HepG2 (cell line): ENCODE measurements around the gene P2RX6. TPM values are rescaled to one million over a fixed set of nuclear protein-coding genes. Genes with fewer than 3 reads are reported as not detected.

Source experiments
- AGO1 ChIP-seq: fragments of 200-400 bp; formaldehyde crosslinking; IDR thresholded peaks from 2 replicates; pipeline ENCODE4 v1.6.1; 2017; ENCODE audit warnings: mild to moderate bottlenecking, low read depth, low read length, moderate library complexity; ENCODE audit not compliant: poor library complexity, severe bottlenecking
- CHD4 ChIP-seq: fragments of 200-600 bp; sonication (generic); IDR thresholded peaks from 2 replicates; pipeline ENCODE4 v1.7.0; 2017; ENCODE audit warnings: mild to moderate bottlenecking, low read length, borderline replicate concordance
- FOXA3 ChIP-seq: IDR thresholded peaks from 2 replicates; pipeline ENCODE4 v1.6.1; 2016; ENCODE audit warnings: missing genetic modification reagents, missing compliant biosample characterization
- HOXA7 ChIP-seq: sonication (generic); formaldehyde crosslinking; IDR thresholded peaks from 2 replicates; pipeline ENCODE4 v1.8.1; 2022; ENCODE audit warnings: mild to moderate bottlenecking, missing genetic modification reagents, moderate library complexity
- SRSF4 ChIP-seq: fragments of 200-400 bp; formaldehyde crosslinking; IDR thresholded peaks from one replicate; pipeline ENCODE4 v1.6.1; 2018; ENCODE audit warnings: mild to moderate bottlenecking, low read depth, low read length, moderate library complexity; ENCODE audit not compliant: poor library complexity, severe bottlenecking
- ZEB1 ChIP-seq: IDR thresholded peaks from 2 replicates; pipeline ENCODE4 v1.6.1; 2012; ENCODE audit warnings: mild to moderate bottlenecking, low read depth, inconsistent platforms; ENCODE audit not compliant: insufficient replicate concordance
- ZNF510 ChIP-seq: sonication (generic); formaldehyde crosslinking; IDR thresholded peaks from 2 replicates; pipeline ENCODE4 v1.4.0; 2020; ENCODE audit warnings: low read depth, mild to moderate bottlenecking, missing genetic modification reagents
- ZNF672 ChIP-seq: sonication (generic); formaldehyde crosslinking; IDR thresholded peaks from 2 replicates; pipeline ENCODE4 v1.8.1; 2022; ENCODE audit warnings: missing genetic modification reagents
- polyA plus RNA-seq, 8 experiments: library from polyadenylated mRNA; depleted of rRNA in 3 of 8; stranded (reverse) in 7 of 8; unstranded in 1 of 8; fragments of >200 nt; fragmentation: Illumina TruSeq in 4 of 8; extraction: Trizol in 4 of 8; gene quantifications; 2 replicates each; pipeline versions ENCODE4 v1.2.1 to v1.2.3, GENCODE V29; 2011 to 2016; ENCODE audit warnings: low read depth in 4 of 8, missing spikeins in 1 of 8, mixed read lengths in 1 of 8; ENCODE audit not compliant: insufficient read depth in 1 of 8
- total RNA-seq, 5 experiments: library from RNA; depleted of rRNA; stranded (reverse); fragments of >200 nt; fragmentation: Illumina TruSeq; extraction: Trizol; gene quantifications; 2 replicates each; pipeline ENCODE4 v1.2.3, GENCODE V29; 2016; ENCODE audit warnings: low read depth in 1 of 5
- TF ChIP-seq, protein P1 (sequence below): sonication (generic); formaldehyde crosslinking; IDR thresholded peaks from 2 replicates; pipeline ENCODE4 v1.5.1; 2020; ENCODE audit warnings: mild to moderate bottlenecking, missing genetic modification reagents
- TF ChIP-seq, protein P2 (sequence below): sonication (generic); formaldehyde crosslinking; IDR thresholded peaks from 2 replicates; pipeline ENCODE4 v1.9.0; 2021; ENCODE audit warnings: missing genetic modification reagents, borderline replicate concordance
- TF ChIP-seq, protein P3 (sequence below): sonication (generic); formaldehyde crosslinking; IDR thresholded peaks from 2 replicates; pipeline ENCODE4 v1.5.0; 2020; ENCODE audit warnings: missing genetic modification reagents
- TF ChIP-seq, protein P4 (sequence below): sonication (generic); formaldehyde crosslinking; IDR thresholded peaks from 2 replicates; pipeline ENCODE4 v1.9.0; 2021; ENCODE audit warnings: mild to moderate bottlenecking, missing genetic modification reagents
- TF ChIP-seq, protein P5 (sequence below): IDR thresholded peaks from 2 replicates; pipeline ENCODE4 v1.6.1; 2016

The P2RX6 gene
- total and polyA plus RNA-seq, 2 of the 13 experiments (the other 11 are each of a cell fraction or from before 2014, with no cell fraction given) = 0.04 to 0.12 TPM

DNA sequence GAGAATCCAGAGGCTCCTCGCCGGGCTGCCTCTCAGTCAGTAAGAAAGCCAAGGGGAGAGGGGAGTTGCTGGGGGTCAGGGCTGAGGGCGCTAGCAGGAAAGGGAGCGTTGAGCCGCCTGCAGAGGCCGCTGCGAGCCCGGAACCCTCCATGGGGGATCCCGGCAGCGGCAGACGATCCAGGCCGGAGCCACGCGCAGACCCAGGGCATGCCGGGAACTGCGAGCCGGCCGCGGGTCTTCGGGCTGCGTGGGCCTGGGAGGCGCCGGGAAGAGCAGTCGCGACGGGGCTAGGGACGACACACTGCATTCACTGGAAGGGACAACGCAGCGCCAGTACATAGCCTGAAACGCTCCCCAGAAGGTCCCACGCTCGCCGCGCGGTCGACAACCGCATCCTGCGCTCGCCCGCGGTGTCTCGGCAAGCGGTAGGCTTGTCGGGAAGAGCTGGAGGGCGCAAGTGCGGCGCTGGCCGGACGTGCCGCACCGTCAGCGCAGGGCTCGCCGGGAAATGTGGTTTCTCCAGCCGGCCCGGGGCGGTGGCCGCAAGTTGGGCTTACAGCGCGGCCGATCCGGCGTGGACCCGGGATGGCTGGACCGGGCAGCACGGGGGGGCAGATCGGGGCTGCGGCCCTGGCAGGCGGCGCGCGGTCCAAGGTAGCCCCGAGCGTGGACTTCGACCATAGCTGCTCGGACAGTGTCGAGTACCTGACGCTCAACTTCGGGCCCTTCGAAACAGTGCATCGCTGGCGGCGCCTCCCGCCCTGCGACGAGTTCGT lies 33.0 kb upstream of the P2RX6 start, which contains the start of gene LZTR1 (continued):
- peak; percentile 96 for TF ChIP-seq AGO1
- peak; percentile 96; the same call in 1 of the 2 replicates for TF ChIP-seq ZNF510
- no peak for TF ChIP-seq ZEB1
- TF ChIP-seq, protein P1, sequence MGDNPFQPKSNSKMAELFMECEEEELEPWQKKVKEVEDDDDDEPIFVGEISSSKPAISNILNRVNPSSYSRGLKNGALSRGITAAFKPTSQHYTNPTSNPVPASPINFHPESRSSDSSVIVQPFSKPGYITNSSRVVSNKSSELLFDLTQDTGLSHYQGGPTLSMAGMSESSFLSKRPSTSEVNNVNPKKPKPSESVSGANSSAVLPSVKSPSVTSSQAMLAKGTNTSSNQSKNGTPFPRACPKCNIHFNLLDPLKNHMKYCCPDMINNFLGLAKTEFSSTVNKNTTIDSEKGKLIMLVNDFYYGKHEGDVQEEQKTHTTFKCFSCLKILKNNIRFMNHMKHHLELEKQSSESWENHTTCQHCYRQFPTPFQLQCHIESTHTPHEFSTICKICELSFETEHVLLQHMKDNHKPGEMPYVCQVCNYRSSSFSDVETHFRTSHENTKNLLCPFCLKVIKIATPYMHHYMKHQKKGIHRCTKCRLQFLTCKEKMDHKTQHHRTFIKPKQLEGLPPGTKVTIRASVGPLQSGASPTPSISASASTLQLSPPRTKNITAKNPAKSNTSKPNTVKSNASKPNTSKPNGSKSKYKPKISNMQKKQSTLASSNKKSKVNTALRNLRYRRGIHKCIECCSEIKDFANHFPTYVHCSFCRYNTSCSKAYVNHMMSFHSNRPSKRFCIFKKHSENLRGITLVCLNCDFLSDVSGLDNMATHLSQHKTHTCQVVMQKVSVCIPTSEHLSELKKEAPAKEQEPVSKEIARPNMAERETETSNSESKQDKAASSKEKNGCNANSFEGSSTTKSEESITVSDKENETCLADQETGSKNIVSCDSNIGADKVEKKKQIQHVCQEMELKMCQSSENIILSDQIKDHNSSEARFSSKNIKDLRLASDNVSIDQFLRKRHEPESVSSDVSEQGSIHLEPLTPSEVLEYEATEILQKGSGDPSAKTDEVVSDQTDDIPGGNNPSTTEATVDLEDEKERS (CRISPR knock-in tag) = peak; percentile 91
- TF ChIP-seq FOXA3 (CRISPR knock-in tag) = peak; percentile 70
- no peak for TF ChIP-seq HOXA7
- TF ChIP-seq, protein P2, sequence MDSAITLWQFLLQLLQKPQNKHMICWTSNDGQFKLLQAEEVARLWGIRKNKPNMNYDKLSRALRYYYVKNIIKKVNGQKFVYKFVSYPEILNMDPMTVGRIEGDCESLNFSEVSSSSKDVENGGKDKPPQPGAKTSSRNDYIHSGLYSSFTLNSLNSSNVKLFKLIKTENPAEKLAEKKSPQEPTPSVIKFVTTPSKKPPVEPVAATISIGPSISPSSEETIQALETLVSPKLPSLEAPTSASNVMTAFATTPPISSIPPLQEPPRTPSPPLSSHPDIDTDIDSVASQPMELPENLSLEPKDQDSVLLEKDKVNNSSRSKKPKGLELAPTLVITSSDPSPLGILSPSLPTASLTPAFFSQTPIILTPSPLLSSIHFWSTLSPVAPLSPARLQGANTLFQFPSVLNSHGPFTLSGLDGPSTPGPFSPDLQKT = peak; percentile 60; the same call in 1 of the 2 replicates
- no peak for TF ChIP-seq ZNF672 (CRISPR knock-in tag)
- TF ChIP-seq, protein P3, sequence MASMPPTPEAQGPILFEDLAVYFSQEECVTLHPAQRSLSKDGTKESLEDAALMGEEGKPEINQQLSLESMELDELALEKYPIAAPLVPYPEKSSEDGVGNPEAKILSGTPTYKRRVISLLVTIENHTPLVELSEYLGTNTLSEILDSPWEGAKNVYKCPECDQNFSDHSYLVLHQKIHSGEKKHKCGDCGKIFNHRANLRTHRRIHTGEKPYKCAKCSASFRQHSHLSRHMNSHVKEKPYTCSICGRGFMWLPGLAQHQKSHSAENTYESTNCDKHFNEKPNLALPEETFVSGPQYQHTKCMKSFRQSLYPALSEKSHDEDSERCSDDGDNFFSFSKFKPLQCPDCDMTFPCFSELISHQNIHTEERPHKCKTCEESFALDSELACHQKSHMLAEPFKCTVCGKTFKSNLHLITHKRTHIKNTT = 0 out of 2 replicates have a peak, but pooled peaks have one; percentile 90
- TF ChIP-seq, protein P4, sequence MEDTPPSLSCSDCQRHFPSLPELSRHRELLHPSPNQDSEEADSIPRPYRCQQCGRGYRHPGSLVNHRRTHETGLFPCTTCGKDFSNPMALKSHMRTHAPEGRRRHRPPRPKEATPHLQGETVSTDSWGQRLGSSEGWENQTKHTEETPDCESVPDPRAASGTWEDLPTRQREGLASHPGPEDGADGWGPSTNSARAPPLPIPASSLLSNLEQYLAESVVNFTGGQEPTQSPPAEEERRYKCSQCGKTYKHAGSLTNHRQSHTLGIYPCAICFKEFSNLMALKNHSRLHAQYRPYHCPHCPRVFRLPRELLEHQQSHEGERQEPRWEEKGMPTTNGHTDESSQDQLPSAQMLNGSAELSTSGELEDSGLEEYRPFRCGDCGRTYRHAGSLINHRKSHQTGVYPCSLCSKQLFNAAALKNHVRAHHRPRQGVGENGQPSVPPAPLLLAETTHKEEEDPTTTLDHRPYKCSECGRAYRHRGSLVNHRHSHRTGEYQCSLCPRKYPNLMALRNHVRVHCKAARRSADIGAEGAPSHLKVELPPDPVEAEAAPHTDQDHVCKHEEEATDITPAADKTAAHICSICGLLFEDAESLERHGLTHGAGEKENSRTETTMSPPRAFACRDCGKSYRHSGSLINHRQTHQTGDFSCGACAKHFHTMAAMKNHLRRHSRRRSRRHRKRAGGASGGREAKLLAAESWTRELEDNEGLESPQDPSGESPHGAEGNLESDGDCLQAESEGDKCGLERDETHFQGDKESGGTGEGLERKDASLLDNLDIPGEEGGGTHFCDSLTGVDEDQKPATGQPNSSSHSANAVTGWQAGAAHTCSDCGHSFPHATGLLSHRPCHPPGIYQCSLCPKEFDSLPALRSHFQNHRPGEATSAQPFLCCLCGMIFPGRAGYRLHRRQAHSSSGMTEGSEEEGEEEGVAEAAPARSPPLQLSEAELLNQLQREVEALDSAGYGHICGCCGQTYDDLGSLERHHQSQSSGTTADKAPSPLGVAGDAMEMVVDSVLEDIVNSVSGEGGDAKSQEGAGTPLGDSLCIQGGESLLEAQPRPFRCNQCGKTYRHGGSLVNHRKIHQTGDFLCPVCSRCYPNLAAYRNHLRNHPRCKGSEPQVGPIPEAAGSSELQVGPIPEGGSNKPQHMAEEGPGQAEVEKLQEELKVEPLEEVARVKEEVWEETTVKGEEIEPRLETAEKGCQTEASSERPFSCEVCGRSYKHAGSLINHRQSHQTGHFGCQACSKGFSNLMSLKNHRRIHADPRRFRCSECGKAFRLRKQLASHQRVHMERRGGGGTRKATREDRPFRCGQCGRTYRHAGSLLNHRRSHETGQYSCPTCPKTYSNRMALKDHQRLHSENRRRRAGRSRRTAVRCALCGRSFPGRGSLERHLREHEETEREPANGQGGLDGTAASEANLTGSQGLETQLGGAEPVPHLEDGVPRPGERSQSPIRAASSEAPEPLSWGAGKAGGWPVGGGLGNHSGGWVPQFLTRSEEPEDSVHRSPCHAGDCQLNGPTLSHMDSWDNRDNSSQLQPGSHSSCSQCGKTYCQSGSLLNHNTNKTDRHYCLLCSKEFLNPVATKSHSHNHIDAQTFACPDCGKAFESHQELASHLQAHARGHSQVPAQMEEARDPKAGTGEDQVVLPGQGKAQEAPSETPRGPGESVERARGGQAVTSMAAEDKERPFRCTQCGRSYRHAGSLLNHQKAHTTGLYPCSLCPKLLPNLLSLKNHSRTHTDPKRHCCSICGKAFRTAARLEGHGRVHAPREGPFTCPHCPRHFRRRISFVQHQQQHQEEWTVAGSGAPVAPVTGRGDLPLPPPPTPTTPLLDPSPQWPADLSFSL = no peak
- TF ChIP-seq SRSF4 = no peak
- TF ChIP-seq CHD4 = no peak
- TF ChIP-seq, protein P5, sequence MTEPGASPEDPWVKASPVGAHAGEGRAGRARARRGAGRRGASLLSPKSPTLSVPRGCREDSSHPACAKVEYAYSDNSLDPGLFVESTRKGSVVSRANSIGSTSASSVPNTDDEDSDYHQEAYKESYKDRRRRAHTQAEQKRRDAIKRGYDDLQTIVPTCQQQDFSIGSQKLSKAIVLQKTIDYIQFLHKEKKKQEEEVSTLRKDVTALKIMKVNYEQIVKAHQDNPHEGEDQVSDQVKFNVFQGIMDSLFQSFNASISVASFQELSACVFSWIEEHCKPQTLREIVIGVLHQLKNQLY (CRISPR knock-in tag) = 0 out of 2 replicates have a peak, but pooled peaks have one; percentile 13
